ENCODE results near the gene FBXW9. TPM values are rescaled to one million over a fixed set of nuclear protein-coding genes. Genes with fewer than 3 reads are reported as not detected.

The FBXW9 gene
- polyA plus RNA-seq, 1 donor from 2014 or later: 16.2 TPM

GRCh38 chr19:12648088-12648487, 48.3 kb downstream of the FBXW9 start:
- no peak for TF ChIP-seq RAD21 (conservative IDR thresholded peaks at IDR 0.05)
- no peak for TF ChIP-seq POLR2AphosphoS5 (IDR thresholded peaks at IDR 0.05)
- no peak for TF ChIP-seq TAF1 (IDR thresholded peaks at IDR 0.05; ENCODE audit: low read depth)
- TF ChIP-seq SMC3 (conservative IDR thresholded peaks at IDR 0.05; ENCODE audit: poor library complexity): no peak
- TF ChIP-seq CTCF (IDR thresholded peaks at IDR 0.05; ENCODE audit: poor library complexity, severe bottlenecking): no peak
- no peak for TF ChIP-seq REST (IDR thresholded peaks at IDR 0.05; ENCODE audit: borderline replicate concordance)
- TF ChIP-seq EP300 (conservative IDR thresholded peaks at IDR 0.05; ENCODE audit: poor library complexity, severe bottlenecking): no peak
- no peak for TF ChIP-seq EZH2 (IDR thresholded peaks at IDR 0.05; ENCODE audit: borderline replicate concordance, insufficient read depth, low read length, poor library complexity, severe bottlenecking)
- TF ChIP-seq MXI1 (conservative IDR thresholded peaks at IDR 0.05; ENCODE audit: poor library complexity, severe bottlenecking): no peak
- Histone ChIP-seq H3K9me3 (ENCODE audit: low read length) (no peaks in the 10 kb centered on the region), H3K9me2 (ENCODE audit: insufficient read depth, low read length) (no peaks in the 10 kb centered on the region), H3K9ac (ENCODE audit: low read length) (no peak overlapping the region), H3K27ac (ENCODE audit: low read length) (no peak overlapping the region), H2AFZ (ENCODE audit: low read depth, low read length) (no peak overlapping the region), H3K36me3 (ENCODE audit: insufficient read depth, low read length) (no peaks in the 10 kb centered on the region), H3F3A (ENCODE audit: insufficient read depth, low read length, poor library complexity, severe bottlenecking) (no peaks in the 10 kb centered on the region), H4K20me1 (ENCODE audit: insufficient read depth) (no peaks in the 10 kb centered on the region), H3K4me3 (ENCODE audit: low read length) (no peak overlapping the region), H3K4me2 (ENCODE audit: low read length) (no peak overlapping the region), H3K27me3 (ENCODE audit: insufficient read depth, low read depth, low read length) (no peaks in the 10 kb centered on the region), H3K79me2 (replicated peaks; ENCODE audit: insufficient read depth, low read length) (no peaks in the 10 kb centered on the region)

GRCh38 chr19:12647490-12648071, 48.9 kb downstream of the FBXW9 start:
- Histone ChIP-seq H3K4me3 (ENCODE audit: low read length) (no peak overlapping the region), H3K27me3 (ENCODE audit: insufficient read depth, low read depth, low read length) (no peaks in the 10 kb centered on the region), H3F3A (ENCODE audit: insufficient read depth, low read length, poor library complexity, severe bottlenecking) (no peaks in the 10 kb centered on the region), H3K9me2 (ENCODE audit: insufficient read depth, low read length) (no peaks in the 10 kb centered on the region), H3K27ac (ENCODE audit: low read length) (no peak overlapping the region), H3K79me2 (replicated peaks; ENCODE audit: insufficient read depth, low read length) (no peaks in the 10 kb centered on the region), H3K36me3 (ENCODE audit: insufficient read depth, low read length) (no peaks in the 10 kb centered on the region), H3K4me2 (ENCODE audit: low read length) (no peak overlapping the region), H3K9me3 (ENCODE audit: low read length) (no peaks in the 10 kb centered on the region), H3K9ac (ENCODE audit: low read length) (no peak overlapping the region), H4K20me1 (ENCODE audit: insufficient read depth) (no peaks in the 10 kb centered on the region), H2AFZ (ENCODE audit: low read depth, low read length) (no peak overlapping the region)
- no peak for TF ChIP-seq MXI1 (conservative IDR thresholded peaks at IDR 0.05; ENCODE audit: poor library complexity, severe bottlenecking)
- no peak for TF ChIP-seq POLR2AphosphoS5 (IDR thresholded peaks at IDR 0.05)
- TF ChIP-seq RAD21 (conservative IDR thresholded peaks at IDR 0.05): no peak
- TF ChIP-seq TAF1 (IDR thresholded peaks at IDR 0.05; ENCODE audit: low read depth): no peak
- no peak for TF ChIP-seq CTCF (IDR thresholded peaks at IDR 0.05; ENCODE audit: poor library complexity, severe bottlenecking)

All from neural cell (in vitro differentiated cells).